ENCODE results near the gene FBLN5. TPM values are rescaled to one million over a fixed set of nuclear protein-coding genes. Genes with fewer than 3 reads are reported as not detected.
"Not testable (repeated sequence)": the region's sequence is repeated elsewhere in the genome, so short reads cannot be mapped to it uniquely, and the experiment has no call there.

FBLN5 gene
- polyA plus RNA-seq, 3 donors: 0.16 TPM; not detected in 2

- Mint-ChIP-seq H3K27ac (no peak overlapping the region), H3K36me3 (no peaks in the 10 kb centered on the region), H3K27me3 (ENCODE audit: low read depth in 3 of 3) (peaks cover 2 to 4% (median 3%) of the 10 kb centered on the region in 3 donors), H3K9me3 (peaks cover 0 to 2% (median 0%) of the 10 kb centered on the region in 7 donors), H3K4me1 (peaks cover 7% of the 10 kb centered on the region), H3K4me3 (no peak overlapping the region)
- Histone ChIP-seq H2AFZ (ENCODE audit: insufficient read depth, low read depth, low read length, poor library complexity, severe bottlenecking) (no peak overlapping the region), H3K27me3 (ENCODE audit: control insufficient read depth in 2 of 2, insufficient read depth in 2 of 2, low read length in 2 of 2) (no peaks in the 10 kb centered on the region), H3K79me2 (ENCODE audit: insufficient read depth, low read length) (no peaks in the 10 kb centered on the region), H3K9ac (ENCODE audit: insufficient read depth, low read length, poor library complexity, severe bottlenecking) (no peak overlapping the region), H3K4me3 (replicated peaks in 1 of 3; ENCODE audit: low read depth in 2 of 3, low read length in 3 of 3) (no peak overlapping the region), H3K4me2 (replicated peaks; ENCODE audit: extremely low read depth, low read length, poor library complexity, severe bottlenecking) (no peak overlapping the region), H3K27ac (ENCODE audit: low read depth in 1 of 2, low read length in 2 of 2) (no peak overlapping the region), H4K20me1 (ENCODE audit: insufficient read depth, low read length) (no peaks in the 10 kb centered on the region), H3K36me3 (replicated peaks in 1 of 2; ENCODE audit: control insufficient read depth in 1 of 2, insufficient read depth in 2 of 2, low read length in 2 of 2) (no peaks in the 10 kb centered on the region), H3K4me1 (ENCODE audit: control insufficient read depth in 1 of 2, insufficient read depth in 2 of 2, low read length in 2 of 2) (peaks cover 0 to 7% of the 10 kb centered on the region in 2 donors), H3K9me3 (replicated peaks in 1 of 2; ENCODE audit: control insufficient read depth in 1 of 2, insufficient read depth in 1 of 2, low read length in 2 of 2) (no peaks in the 10 kb centered on the region)
- intact Hi-C loops (cut with micrococcal nuclease): no loop called here
- DNase-seq: no peak
- WGBS (ENCODE audit: insufficient coverage): no CpG with 5 or more reads among the region's 1 CpG
- TF ChIP-seq, protein P1, sequence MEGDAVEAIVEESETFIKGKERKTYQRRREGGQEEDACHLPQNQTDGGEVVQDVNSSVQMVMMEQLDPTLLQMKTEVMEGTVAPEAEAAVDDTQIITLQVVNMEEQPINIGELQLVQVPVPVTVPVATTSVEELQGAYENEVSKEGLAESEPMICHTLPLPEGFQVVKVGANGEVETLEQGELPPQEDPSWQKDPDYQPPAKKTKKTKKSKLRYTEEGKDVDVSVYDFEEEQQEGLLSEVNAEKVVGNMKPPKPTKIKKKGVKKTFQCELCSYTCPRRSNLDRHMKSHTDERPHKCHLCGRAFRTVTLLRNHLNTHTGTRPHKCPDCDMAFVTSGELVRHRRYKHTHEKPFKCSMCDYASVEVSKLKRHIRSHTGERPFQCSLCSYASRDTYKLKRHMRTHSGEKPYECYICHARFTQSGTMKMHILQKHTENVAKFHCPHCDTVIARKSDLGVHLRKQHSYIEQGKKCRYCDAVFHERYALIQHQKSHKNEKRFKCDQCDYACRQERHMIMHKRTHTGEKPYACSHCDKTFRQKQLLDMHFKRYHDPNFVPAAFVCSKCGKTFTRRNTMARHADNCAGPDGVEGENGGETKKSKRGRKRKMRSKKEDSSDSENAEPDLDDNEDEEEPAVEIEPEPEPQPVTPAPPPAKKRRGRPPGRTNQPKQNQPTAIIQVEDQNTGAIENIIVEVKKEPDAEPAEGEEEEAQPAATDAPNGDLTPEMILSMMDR (IDR thresholded peaks at IDR 0.05): no peak
Observed at GRCh38 chr14:91847693-91848092, 99.8 kb downstream of the FBLN5 start.

DNA sequence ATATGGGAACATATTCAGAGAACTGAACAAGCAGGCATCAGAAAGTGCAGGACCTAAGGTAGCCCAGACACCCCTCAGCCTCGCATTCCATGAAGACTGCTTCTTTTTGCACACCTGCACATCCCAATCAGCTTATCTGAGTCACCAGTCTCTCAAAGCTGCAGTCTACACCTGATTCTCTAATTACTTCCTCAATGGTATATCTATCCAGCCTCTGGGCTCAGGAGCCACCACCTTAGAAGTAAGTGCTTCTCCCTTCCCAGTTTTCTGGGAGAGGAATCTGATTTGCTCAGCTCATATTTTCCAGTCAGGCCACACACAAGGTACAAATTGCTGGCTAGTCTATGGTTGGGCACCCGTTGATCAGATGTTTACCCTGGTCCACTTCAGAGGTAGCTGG is 101.8 kb downstream of the FBLN5 start:
- no peaks in the 10 kb centered on the region for H3K79me2 ChIP-seq (ENCODE audit: insufficient read depth, low read length)

GRCh38 chr14:91845056-91845455 is 102.4 kb downstream of the FBLN5 start:
- H3K36me3 ChIP-seq (replicated peaks in 1 of 2; ENCODE audit: control insufficient read depth in 1 of 2, insufficient read depth in 2 of 2, low read length in 2 of 2); H3K4me3 ChIP-seq (replicated peaks in 1 of 3; ENCODE audit: low read depth in 2 of 3, low read length in 3 of 3); H3K4me1 Mint-ChIP-seq; H3K4me2 ChIP-seq (replicated peaks; ENCODE audit: extremely low read depth, low read length, poor library complexity, severe bottlenecking); H2AFZ ChIP-seq (ENCODE audit: insufficient read depth, low read depth, low read length, poor library complexity, severe bottlenecking); H3K4me3 Mint-ChIP-seq; intact Hi-C loops (cut with micrococcal nuclease); H3K9me3 Mint-ChIP-seq; H3K27me3 Mint-ChIP-seq (ENCODE audit: low read depth in 3 of 3); H3K27ac ChIP-seq (ENCODE audit: low read depth in 1 of 2, low read length in 2 of 2); H3K4me1 ChIP-seq (ENCODE audit: control insufficient read depth in 1 of 2, insufficient read depth in 2 of 2, low read length in 2 of 2); H3K79me2 ChIP-seq (ENCODE audit: insufficient read depth, low read length); DNase-seq; H4K20me1 ChIP-seq (ENCODE audit: insufficient read depth, low read length); H3K27ac Mint-ChIP-seq; H3K9me3 ChIP-seq (replicated peaks in 1 of 2; ENCODE audit: control insufficient read depth in 1 of 2, insufficient read depth in 1 of 2, low read length in 2 of 2); H3K36me3 Mint-ChIP-seq; H3K27me3 ChIP-seq (ENCODE audit: control insufficient read depth in 2 of 2, insufficient read depth in 2 of 2, low read length in 2 of 2); H3K9ac ChIP-seq (ENCODE audit: insufficient read depth, low read length, poor library complexity, severe bottlenecking): not testable (repeated sequence)
- WGBS (ENCODE audit: insufficient coverage): no CpG with 5 or more reads among the region's 8 CpGs

More for the DNA sequence above, 101.8 kb downstream of the FBLN5 start:
- Mint-ChIP-seq H3K27ac (no peak overlapping the region), H3K4me3 (no peak overlapping the region), H3K9me3 (peaks cover 0 to 2% (median 0%) of the 10 kb centered on the region in 7 donors), H3K27me3 (ENCODE audit: low read depth in 3 of 3) (peaks cover 2 to 3% (median 2%) of the 10 kb centered on the region in 3 donors), H3K4me1 (peaks cover 7% of the 10 kb centered on the region), H3K36me3 (no peaks in the 10 kb centered on the region)
- H3K4me2 ChIP-seq (replicated peaks; ENCODE audit: extremely low read depth, low read length, poor library complexity, severe bottlenecking): no peak overlapping the region
- no peak overlapping the region for H2AFZ ChIP-seq (ENCODE audit: insufficient read depth, low read depth, low read length, poor library complexity, severe bottlenecking)
- DNase-seq: no peak
- no peak overlapping the region for H3K9ac ChIP-seq (ENCODE audit: insufficient read depth, low read length, poor library complexity, severe bottlenecking)
- peaks cover 0 to 7% of the 10 kb centered on the region in 2 donors for H3K4me1 ChIP-seq (ENCODE audit: control insufficient read depth in 1 of 2, insufficient read depth in 2 of 2, low read length in 2 of 2)
- WGBS (ENCODE audit: insufficient coverage): 100% methylated on average over 1 of the region's 2 CpGs
- no peaks in the 10 kb centered on the region for H3K36me3 ChIP-seq (replicated peaks in 1 of 2; ENCODE audit: control insufficient read depth in 1 of 2, insufficient read depth in 2 of 2, low read length in 2 of 2)
- TF ChIP-seq, protein P1 (IDR thresholded peaks at IDR 0.05): no peak
- no peak overlapping the region for H3K4me3 ChIP-seq (replicated peaks in 1 of 3; ENCODE audit: low read depth in 2 of 3, low read length in 3 of 3)
- H4K20me1 ChIP-seq (ENCODE audit: insufficient read depth, low read length): no peaks in the 10 kb centered on the region
- H3K27me3 ChIP-seq (ENCODE audit: control insufficient read depth in 2 of 2, insufficient read depth in 2 of 2, low read length in 2 of 2): no peaks in the 10 kb centered on the region
- H3K27ac ChIP-seq (ENCODE audit: low read depth in 1 of 2, low read length in 2 of 2): no peak overlapping the region
- intact Hi-C loops (cut with micrococcal nuclease): no loop called here
- no peaks in the 10 kb centered on the region for H3K9me3 ChIP-seq (replicated peaks in 1 of 2; ENCODE audit: control insufficient read depth in 1 of 2, insufficient read depth in 1 of 2, low read length in 2 of 2)

All from CD14-positive monocyte (primary cell).